ENCODE measurements around the gene SKIC2.

Gene SKIC2

DNA sequence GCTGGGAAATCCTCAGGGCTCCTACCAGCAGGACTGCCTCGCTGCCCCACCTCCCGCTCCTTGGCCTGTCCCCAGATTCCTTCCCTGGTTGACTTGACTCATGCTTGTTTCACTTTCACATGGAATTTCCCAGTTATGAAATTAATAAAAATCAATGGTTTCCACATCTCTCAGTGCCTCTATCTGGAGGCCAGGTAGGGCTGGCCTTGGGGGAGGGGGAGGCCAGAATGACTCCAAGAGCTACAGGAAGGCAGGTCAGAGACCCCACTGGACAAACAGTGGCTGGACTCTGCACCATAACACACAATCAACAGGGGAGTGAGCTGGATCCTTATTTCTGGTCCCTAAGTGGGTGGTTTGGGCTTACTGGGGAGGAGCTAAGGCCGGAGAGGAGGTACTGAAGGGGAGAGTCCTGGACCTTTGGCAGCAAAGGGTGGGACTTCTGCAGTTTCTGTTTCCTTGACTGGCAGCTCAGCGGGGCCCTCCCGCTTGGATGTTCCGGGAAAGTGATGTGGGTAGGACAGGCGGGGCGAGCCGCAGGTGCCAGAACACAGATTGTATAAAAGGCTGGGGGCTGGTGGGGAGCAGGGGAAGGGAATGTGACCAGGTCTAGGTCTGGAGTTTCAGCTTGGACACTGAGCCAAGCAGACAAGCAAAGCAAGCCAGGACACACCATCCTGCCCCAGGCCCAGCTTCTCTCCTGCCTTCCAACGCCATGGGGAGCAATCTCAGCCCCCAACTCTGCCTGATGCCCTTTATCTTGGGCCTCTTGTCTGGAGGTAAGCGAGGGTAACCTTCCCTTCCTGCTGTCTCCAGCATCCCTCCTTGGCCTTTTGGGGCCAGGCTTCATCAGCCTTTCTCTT, 13.2 kb upstream of the SKIC2 start, which contains the start of gene CFB:
Gene CFB, plus strand, starts transcription at position 589 of the 863 bp plus-strand sequence. Its CDS starts 127 bp downstream, at position 716.
- no peak for DNase-seq (ENCODE audit: low read depth in 3 of 3)

DNA sequence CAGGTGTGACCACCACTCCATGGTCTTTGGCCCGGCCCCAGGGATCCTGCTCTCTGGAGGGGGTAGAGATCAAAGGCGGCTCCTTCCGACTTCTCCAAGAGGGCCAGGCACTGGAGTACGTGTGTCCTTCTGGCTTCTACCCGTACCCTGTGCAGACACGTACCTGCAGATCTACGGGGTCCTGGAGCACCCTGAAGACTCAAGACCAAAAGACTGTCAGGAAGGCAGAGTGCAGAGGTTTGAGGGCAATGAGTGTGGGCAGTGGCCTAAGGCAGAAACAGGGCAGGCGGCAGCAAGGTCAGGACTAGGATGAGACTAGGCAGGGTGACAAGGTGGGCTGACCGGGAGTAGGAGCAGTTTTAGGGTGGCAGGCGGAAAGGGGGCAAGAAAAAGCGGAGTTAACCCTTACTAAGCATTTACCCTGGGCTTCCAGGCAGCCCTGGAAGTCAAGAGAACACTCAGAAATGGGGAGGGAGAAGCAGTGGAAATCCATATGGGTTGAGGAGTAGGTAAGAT, 12.5 kb upstream of the SKIC2 start:
- DNase-seq (ENCODE audit: low read depth in 3 of 3) = no peak

DNA sequence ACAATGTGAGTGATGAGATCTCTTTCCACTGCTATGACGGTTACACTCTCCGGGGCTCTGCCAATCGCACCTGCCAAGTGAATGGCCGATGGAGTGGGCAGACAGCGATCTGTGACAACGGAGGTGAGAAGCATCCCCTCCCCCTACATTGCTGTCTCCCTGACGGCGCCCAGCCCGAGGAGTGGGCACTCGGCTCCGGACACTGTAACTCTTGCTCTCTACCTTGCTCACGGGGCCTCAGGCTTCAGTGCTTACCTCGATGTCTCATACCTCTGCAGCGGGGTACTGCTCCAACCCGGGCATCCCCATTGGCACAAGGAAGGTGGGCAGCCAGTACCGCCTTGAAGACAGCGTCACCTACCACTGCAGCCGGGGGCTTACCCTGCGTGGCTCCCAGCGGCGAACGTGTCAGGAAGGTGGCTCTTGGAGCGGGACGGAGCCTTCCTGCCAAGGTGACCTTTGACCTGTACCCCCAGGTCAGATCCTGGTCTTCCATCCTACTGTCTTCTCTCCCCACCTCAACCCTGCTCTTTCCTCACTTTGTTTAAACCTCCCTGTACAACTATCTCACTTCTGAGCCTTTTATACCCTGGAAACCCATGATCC, 11.8 kb upstream of the SKIC2 start:
- DNase-seq (ENCODE audit: low read depth in 3 of 3) = no peak

DNA sequence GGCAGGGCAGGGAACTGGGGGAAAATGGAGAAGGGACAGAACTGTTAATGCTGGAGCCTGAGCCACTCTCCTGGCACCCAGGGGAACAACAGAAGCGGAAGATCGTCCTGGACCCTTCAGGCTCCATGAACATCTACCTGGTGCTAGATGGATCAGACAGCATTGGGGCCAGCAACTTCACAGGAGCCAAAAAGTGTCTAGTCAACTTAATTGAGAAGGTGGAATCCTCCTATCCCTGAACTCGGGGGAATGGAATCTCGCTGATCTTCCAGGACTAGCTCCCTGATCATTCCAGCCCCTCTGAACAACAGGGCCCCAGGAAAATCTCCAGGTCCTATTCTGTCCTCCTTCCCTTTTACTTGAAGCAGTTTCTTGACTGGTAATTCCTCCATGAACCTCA, 11.1 kb upstream of the SKIC2 start:
- no peak for DNase-seq (ENCODE audit: low read depth in 3 of 3)

DNA sequence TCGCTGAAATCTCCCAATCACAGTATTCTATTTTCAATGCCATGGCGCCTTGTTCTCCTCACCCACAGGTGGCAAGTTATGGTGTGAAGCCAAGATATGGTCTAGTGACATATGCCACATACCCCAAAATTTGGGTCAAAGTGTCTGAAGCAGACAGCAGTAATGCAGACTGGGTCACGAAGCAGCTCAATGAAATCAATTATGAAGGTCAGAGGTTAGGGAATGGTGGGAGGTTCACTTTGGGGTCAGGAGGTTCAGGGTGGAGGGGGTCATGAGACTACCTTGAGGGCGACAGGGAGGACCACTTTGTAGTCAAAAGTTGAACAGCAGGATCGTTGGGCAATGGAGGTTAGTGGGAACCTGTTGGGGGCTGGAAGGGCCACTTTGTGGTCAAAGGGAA, 10.7 kb upstream of the SKIC2 start:
- DNase-seq (ENCODE audit: low read depth in 3 of 3) = no peak

DNA sequence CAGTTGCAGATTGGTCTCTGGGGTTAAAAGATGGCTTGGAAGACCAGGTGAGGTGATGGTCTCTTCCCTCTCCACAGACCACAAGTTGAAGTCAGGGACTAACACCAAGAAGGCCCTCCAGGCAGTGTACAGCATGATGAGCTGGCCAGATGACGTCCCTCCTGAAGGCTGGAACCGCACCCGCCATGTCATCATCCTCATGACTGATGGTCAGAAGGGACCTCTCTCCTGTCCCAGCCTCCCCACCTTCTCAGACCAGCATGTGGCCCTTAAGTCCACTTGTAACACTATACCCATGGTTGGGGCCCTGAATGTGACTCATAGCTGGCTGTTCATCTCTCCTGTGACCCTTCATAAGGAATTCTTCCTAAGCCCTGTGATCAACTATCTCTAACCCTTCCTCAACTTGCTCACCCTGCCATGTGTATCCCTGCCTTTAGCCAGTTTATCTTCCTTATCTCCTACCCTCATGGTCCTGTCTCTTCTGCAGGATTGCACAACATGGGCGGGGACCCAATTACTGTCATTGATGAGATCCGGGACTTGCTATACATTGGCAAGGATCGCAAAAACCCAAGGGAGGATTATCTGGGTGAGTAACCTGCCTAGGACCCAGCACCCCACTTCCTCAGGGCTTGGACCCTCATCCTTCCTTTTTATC, 10.1 kb upstream of the SKIC2 start:
- no peak for DNase-seq (ENCODE audit: low read depth in 3 of 3)

DNA sequence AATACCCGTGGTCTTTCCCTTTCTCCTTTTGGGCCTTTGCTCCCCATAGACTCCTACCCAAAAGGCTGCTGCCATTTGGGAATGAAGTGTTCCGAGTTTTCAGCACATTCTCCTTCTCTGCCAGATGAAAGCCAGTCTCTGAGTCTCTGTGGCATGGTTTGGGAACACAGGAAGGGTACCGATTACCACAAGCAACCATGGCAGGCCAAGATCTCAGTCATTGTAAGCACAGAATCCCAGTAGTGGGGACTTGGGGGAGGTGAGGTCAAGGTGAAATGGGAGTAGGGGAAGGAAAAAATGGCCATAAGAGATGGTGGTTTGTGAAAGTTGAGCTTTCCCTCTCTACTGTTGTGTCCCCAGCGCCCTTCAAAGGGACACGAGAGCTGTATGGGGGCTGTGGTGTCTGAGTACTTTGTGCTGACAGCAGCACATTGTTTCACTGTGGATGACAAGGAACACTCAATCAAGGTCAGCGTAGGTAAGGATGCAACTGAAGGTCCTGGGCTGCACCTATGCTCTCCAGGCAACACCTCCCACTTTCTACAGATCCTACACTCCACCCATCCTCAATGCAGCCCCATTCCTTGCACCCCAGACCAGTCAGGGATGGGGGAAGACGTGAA, 8.9 kb upstream of the SKIC2 start:
- no peak for DNase-seq (ENCODE audit: low read depth in 3 of 3)

DNA sequence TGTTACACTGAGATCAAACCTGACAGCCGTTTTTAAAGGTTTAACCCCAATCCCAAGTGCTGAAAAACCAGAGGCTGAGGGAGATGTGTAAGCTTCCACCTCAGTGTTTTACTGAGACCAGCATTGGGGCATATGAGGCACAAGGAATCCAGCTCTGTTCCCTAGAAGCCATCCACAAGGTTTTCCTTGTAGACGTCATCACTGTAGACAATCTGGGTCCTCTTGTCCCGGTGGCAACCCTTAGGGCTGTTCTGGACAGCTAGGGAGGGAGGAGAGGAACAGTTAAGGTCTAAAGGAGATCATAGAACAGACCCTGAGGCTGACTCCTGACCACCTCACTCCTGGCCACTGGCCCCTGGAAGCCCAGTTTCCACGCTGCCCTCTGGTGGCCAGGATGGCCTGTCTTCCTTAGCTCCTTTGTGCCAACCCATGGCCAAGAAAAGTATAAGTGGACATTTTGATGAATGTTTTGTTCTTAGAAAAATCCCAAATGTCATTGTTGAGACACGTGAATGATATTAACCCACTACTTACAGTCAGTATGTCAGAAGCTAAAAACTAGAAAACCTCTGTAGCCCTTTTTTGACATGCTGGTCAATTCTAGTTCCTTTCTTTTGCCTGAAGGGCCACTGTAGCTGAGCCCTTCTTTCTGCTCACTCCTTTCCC, 6.7 kb upstream of the SKIC2 start:
- DNase-seq (ENCODE audit: low read depth in 3 of 3) = no peak

DNA sequence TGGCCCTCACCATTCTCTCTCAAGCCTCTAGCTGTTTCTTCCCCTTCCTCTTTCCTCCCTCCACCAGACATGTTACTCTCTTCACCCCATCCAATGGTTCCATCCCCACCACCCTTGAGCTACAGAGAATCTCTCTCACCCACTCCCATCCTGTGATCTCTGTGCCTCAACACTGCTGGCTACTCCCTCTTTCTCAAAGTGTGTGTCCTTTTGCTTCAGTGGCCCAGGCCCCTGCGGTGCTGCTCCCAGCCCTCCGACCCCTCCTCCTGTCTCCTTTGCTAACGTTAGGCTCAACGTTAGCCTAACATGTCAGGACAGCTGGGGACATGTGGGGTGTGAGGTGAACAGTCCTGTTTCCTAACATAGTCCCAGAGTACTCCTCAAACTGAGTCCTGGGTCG, 6.1 kb upstream of the SKIC2 start:
- no peak for DNase-seq (ENCODE audit: low read depth in 3 of 3)

DNA sequence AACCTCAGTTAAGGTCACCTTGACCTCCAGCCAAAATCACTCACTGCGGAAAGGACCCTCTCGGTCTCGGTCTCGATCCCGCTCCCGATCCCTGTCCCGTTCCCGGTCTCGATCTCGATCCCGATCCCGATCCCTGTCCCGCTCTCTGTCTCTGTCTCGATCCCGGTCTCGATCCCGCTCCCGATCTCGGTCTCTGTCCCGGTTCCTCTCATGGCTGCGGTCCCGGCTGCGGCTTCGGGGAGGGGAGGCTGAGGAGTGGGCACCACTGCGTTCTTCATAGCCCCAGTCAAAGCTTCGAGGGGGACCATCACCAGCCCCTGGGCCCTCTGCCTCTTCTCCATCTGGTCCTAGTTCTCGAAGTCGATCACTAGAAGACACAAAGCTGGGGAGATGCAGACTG, 4.5 kb upstream of the SKIC2 start:
- DNase-seq (ENCODE audit: low read depth in 3 of 3) = no peak

DNA sequence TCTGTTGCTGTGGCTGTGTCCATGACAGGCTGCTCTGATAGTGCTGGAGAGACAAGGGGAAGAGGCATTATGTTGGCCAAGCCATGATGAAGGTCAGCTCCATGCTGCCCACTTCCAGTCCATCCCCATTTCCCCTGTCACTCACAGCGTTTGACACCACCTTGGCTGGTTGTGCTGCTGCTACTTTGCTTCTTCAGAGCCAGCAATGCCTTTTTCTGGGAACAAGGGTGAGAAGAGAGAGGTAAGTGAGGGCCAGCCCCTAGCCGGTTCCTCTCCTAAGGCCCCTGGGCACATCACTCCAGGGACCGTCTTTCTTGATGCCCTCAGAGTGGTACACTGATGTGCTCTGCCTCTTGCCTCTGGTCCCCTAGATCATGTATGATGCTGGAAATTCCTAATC, 2.2 kb upstream of the SKIC2 start:
- DNase-seq (ENCODE audit: low read depth in 3 of 3) = no peak

DNA sequence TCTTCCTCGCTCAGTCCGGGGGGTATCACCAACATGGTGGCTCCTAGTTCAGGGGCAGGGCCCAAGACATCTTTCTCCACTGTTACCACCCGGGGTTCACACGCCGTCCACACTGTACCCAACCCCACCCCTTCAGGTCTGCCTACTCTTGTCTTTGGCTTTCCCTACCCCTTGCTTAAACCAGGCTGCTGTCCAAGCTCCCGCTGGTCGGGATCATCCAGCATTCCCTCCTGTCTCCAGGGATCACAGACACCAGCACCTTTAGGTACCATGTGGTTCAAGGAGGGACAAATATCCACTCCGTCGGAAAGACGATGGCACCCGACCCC, 599 bp upstream of the SKIC2 start:
- no peak for DNase-seq (ENCODE audit: low read depth in 3 of 3)

DNA sequence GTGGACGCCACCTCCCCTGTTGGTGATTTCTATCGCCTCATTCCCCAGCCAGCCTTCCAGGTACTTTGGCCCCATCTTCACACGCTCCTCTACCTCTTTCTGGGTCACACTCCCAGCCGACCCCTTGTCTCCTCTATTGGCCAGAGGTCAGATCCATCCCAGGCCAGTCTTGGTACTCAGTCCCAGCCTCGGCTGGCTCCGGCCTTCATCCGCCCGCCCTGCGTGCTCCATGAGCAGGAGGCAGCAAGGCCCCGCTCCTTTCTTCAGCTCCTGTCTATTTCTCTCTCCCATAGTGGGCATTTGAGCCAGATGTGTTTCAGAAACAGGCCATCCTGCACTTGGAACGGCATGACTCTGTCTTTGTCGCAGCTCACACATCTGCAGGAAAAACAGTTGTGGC, 2.6 kb downstream of the SKIC2 start:
- no peak for DNase-seq (ENCODE audit: low read depth in 3 of 3)

DNA sequence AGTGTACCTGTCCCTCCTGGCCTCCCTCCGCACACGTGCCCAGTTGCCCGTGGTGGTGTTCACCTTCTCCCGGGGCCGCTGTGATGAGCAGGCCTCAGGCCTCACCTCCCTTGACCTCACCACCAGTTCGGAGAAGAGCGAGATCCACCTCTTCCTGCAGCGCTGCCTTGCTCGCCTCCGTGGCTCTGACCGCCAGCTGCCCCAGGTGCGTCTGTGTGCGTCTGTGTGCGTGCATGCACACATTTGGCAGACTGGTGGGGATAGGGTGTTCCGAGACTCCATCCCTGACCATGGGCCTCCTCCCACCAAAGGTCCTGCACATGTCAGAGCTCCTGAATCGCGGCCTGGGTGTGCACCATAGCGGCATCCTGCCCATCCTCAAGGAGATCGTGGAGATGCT, 4.9 kb downstream of the SKIC2 start:
- DNase-seq (ENCODE audit: low read depth in 3 of 3) = no peak

DNA sequence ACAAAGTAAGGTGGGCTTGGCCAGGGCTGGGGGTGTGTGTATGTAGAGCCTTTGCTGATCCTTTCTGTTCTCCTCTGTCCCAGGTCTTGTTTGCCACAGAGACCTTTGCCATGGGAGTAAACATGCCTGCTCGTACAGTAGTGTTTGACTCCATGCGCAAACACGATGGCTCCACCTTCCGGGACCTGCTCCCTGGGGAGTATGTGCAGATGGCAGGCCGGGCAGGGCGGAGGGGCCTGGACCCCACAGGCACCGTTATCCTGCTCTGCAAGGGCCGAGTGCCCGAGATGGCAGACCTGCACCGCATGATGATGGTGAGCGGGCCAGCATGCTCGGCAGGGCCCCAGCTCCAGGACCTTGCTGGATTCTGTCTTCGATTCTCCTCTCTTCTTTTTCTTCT, 6.7 kb downstream of the SKIC2 start:
- DNase-seq (ENCODE audit: low read depth in 3 of 3) = no peak

DNA sequence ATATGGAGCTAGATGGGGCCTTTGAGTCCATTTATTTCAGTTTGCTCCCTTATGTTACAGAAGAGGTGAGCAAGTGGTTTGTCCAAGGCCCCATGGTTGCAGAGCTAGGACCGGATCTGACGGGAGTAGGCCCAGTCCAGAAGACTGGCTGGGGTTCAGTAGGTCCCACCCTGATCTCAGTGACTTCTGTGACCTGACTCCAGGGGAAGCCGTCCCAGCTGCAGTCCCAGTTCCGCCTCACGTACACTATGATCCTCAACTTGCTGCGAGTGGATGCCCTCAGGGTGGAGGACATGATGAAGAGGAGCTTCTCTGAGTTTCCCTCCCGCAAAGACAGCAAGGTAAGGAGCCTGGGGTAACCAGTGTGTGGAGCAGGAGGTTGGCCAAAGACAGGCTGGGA, 7.5 kb downstream of the SKIC2 start:
- DNase-seq (ENCODE audit: low read depth in 3 of 3) = no peak

DNA sequence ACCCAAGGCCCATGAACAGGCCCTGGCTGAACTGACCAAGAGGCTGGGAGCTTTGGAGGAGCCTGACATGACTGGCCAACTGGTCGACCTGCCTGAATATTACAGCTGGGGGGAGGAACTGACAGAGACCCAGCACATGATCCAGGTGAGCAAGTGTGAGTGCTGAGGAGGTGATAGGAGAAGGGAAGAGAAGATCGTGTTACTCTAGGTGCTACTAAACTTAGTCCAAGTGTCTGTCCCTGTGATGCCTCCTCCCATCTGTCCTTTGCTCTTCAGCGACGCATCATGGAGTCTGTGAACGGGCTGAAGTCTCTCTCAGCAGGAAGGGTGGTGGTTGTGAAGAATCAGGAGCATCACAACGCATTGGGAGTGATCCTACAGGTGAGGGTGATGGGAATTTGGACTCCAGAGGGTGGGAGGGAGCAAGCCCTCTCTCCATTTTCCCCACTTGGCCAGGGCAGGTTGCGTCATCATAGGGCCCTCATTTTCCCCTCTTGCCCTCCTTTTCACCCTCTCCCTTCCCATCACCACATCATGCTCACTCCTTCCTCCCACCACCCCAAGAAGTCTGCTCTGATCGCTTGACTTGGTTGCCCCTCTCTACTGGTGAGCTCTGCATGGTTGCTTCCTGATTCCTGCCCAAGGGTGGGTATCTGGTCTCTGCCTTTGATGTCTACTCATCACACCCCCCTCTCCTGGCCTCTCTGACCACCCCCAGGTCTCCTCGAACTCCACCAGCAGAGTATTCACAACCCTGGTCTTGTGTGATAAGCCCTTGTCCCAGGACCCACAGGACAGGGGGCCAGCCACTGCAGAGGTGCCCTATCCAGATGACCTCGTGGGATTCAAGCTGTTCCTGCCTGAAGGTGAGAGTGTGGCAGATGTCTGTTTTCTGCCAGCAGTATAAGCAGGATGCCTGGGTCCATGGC, 8.3 kb downstream of the SKIC2 start:
- no peak for DNase-seq (ENCODE audit: low read depth in 3 of 3)

DNA sequence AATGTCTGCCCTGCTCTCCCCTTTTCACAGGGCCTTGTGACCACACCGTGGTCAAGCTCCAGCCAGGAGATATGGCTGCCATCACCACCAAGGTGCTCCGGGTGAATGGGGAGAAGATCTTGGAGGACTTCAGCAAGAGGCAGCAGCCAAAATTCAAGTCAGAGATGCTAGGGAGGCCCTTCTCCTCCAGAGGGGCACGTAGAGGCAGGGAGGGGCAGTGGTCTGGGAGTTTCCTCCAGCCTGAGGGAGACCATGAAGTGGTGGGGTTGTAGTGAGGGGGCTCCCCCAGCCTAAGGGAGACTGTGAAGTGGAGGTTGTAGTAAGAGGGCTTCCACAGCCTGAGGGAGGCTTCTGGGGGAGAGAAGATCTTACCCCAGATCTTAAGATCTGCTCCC, 8.9 kb downstream of the SKIC2 start:
- DNase-seq (ENCODE audit: low read depth in 3 of 3) = no peak

DNA sequence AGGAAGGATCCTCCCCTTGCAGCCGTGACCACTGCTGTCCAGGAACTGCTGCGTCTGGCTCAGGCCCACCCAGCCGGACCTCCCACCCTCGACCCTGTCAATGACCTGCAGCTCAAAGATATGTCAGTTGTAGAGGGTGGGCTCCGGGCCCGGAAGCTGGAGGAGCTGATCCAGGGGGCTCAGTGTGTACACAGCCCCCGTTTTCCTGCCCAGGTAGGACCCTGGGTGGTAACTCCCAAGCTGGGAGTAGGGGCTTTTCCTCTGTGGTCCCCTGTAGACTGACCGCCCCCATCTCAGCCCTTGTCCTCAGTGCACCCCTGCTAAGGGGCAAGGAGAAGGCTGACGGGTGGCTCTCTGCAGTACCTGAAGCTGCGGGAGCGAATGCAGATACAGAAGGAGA, 9.4 kb downstream of the SKIC2 start:
- no peak for DNase-seq (ENCODE audit: low read depth in 3 of 3)

DNA sequence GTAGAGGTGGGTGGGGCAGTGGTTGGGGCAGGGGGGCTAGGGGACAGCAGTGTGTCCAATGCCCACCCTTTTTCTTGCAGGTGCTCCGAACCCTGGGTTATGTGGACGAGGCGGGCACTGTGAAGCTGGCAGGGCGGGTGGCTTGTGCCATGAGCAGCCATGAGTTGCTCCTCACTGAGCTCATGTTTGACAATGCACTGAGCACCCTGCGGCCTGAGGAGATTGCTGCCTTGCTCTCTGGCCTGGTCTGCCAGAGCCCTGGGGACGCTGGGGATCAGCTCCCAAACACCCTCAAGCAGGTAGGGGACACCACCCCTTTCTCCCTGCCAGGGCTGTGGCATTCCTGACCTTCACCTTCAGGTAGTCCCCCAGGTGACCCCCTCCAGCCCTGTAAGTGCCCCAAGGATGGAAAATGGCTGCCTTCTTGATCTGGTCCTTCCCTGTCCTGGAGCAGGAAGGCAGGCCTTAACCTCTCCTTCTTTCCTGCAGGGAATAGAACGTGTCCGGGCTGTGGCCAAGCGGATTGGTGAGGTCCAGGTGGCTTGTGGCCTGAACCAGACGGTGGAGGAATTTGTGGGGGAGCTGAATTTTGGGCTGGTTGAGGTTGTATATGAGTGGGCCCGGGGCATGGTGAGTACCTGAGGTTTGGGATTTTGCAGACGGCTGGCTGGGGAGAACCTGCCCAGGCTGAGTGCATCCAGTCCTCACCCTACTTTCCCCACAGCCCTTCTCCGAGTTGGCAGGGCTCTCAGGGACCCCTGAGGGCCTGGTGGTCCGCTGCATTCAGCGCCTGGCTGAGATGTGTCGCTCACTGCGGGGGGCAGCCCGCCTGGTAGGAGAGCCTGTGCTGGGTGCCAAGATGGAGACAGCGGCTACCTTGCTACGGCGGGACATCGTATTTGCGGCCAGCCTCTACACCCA, 10.1 kb downstream of the SKIC2 start:
- no peak for DNase-seq (ENCODE audit: low read depth in 3 of 3)
